HG02981 (cell line): ENCODE measurements around the gene ANKRD9.

ENCODE experiments used
- ATAC-seq: cut with Tn5 transposase; IDR thresholded peaks from one replicate; pipeline ENCODE4 v1.9.1; 2021; ENCODE audit warnings: mild to moderate bottlenecking, moderate library complexity; ENCODE audit not compliant: unreplicated experiment

ANKRD9 gene

DNA sequence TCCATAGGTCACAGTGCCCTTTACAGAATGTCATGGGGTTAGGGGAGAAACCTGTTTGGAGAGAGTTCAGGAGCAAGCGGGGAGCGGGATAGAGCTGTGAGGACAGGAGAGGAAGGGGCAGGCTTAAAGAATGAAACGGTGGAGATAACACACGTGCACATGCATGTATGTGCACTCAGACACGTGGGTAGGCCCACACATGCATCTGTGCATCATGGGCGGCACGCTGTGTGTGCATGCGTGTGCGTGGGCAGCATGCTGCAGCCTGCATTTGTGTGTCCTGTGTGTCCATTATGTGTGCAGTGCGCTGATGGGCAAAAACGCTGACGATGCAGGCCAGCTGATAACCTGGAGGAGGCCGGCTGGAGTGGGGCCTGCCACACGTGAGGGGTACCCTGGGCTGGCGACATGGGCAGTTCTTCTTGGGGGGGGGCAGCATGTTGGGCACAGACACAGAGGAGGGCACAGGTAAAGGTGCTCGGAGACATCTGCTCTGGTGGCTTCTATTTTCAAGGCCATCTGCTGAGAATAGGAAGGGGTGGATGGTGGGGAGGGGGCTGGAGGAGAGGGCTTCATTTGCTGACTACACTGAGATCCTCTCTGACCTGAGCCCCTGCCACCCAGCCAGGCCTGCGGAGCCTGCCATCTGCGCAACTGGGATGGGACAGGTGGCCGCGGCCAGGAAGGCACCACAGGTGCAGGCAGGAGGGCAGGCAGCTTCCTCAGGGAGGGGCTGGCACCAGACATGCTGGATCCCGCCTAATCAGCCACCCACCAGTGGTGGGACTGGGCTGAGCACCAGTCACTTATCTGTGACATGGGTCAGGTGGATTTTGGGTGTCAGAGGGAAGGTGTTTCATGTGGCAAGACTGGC lies 4.6 kb upstream of the ANKRD9 start:
- ATAC-seq = no peak

DNA sequence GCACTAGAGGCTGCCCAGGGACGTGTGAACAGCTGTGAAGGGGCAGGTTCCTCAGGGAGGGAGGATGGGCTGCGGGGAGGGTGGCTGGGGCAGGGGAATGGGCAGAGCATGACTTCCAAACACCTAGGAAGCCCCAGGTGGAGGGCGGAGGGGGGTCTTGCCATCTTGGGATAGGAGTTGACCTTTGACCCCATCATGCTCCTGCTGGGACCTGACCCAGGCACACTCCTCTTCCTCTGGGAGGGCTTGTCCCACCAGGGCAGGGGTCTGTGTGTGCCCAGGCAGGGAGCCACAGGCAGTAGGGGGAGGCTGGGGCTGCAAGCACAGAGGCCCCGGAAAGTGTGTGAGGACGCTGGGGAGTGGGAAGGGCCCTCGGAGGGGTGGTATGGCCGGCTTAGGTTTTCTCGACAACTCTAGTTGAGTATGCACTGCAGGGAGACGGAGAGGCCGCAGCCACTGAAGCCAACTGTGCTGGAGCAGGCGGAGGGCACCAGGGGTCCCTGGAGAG lies 3.3 kb upstream of the ANKRD9 start:
- ATAC-seq = no peak

DNA sequence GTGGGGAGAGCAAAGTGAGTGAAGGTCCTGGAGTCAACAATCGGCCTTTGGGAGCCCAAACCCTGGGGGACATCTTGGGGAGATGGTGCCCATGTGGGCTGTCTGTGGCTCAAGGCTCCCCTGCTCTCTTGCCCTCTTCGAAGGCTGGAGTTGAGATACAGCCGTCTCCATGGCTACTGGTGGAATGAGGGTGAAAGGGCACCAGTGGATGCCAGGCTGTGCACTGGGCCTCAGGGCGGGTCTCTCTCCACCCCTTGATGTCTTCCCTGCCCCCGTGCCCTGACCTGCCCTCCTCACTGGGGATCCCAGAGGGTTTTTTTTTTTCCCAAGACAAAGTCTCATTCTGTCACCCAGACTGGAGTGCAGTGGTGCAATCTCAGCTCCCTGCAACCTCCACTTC lies 2.0 kb upstream of the ANKRD9 start:
- ATAC-seq = no peak

DNA sequence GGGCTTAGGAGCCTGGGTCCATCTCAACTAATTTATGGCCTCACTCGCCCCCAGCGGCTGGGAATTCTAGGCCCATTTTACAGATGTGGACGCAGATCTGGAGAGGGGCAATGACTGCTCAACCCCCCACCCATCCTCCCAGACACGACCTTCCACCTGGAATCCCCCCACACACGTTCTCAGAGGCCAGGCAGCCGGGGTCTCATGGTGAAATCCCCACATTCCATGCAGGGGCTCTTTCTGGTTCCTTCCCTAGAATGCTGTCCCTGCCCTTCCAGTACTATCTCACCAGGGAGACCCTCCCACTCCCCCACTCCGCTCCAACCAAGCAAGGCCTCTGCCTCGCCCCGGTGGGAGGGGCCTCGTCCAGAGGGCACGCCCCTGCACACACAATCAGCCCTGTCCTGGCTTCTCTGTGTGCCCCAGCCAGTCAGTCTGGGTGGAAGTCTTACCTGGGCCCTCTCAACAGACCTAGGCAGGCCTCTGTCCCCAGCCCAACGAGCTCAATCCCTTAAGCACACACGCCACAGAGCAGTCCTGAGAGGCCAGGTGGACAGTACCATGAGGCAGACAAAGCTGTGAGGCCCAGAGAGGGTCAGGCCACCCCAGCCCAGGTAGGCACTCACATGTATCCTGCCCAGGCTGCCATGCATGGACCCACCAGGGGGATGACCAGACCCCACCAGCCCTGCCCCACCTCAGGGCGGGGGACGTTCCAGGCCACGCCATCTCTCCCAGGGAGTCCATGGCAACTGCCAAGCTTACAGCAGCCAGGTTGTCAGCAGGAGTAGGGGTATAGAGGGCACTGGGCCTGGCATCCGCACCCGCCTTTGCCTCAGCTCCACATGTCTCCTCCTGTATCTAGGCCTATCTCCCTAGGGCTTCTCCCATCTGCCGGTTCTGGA lies 1.3 kb upstream of the ANKRD9 start:
- ATAC-seq = no peak

DNA sequence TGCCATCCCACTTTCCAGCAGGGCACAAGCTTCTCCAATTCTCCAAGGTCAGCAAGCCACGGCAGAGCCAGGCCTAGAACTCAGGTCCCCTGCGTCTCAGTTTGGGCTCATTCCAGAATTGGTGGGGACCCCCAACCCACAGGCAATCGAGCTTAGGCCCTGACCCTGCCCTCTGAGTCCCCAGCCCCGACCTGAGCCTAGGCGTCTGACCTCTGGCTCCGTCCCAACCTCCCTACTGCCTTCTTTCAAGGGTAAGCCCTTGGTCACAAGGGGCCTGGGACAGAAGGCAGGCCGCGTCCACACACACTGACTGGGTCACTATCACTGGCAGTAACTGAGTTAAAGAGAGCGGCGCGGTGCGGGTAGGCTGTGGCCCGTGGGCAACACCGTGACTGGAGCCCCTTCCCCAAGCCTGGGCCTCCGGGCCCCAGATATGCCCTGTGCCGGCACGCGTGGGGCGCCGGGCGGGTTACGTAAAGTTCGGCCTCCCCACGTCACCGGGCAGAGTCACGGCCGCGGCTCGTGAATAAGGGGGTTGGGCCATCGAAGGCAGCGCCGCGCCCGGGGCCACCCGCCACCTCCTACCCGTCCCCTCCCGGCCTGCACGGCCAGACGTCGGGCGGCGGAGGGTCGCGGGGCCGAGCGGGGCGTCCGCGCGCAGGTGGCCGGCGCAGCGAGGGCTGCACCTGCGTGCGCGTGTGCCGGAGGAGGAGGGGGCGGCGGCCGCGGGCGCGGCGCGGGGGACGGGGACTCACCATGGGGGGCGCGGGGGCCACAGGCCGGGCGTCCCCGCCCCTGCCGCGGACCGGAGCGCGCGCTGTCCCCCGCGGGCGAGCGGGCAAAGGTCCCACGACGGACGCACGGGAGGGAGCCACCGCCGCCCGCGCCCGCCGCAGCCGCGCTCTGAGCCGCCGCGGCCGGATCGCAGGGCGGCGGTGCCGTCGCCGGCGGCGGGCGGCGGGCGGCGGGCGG lies 516 bp downstream of the ANKRD9 start:
- peak; percentile 7 for ATAC-seq

DNA sequence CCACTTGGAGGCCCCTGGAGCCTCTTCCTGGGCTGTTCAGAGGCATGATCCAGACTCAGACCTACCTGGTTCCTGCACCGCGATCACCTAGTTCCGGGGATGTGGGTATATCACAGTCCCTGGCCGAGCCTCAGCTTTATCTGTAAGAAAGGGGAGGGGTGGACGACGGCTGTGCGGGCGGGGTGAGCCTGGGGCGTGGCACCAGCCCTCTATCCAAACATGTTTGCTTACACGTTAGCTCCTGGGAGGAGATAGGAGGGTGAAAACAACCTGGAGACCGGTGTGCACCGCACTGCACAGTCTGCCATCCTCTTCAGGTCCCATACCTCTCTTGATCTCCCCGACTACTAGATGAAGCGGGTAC lies 1.2 kb downstream of the ANKRD9 start:
- ATAC-seq = no peak

DNA sequence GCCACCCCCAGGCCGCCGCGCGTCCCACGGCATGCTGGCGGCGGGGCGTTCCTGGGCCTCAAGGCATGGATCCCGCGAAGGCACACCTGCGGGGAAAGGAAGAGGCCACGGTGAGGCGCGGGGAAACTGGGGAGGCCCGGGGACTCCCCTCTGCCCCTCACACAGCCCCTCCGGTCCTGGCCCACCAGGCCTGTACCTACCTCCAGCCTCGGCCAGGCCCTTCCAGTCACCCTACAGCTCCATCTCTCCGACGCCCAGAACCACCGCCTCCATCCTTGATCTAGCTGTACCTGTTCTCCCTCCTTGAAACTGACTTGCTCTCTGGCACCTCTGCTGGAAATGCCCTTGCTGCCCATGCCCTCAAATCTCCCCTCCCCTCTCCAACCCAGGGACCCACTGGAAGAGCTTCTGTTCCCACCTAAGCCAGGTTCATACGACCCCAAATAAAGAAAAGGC lies 1.7 kb downstream of the ANKRD9 start:
- no peak for ATAC-seq

DNA sequence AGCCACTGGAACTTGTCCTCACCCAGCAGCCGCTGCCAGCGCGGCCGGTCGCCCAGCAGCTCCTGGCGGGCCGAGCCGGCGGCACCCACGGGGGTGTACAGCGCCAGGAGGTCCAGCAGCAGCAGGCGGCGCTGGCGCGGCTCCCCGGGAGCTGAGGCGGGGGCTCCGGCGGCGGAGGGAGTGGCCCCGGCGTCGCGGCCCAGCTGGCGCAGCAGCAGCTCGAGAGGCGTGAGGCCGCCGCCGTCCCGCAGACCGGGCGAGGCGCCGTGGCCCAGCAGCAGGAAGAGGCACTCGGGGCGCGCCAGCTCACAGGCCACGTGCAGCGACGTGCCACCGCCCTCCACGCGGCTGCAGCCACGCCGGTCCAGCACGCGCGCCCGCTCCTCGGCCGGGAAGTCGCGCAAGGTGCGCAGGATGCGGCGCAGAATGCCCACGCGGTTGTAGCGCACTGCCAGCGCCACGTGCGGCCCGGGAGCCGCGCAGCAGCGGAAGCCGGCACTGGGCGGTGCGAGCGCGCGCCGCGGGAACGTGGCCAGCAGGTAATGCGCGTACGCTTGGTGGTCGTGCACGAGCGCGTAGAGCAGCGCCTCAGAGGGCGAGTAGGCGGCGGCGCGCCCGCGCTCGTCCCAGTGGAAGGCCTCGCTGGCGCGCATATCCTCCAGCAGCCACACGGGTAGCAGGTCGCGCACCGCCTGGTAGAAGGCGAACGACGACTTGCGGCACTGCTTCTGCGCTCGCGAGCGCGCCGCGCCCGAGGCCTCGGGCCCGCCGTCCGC lies 2.3 kb downstream of the ANKRD9 start:
- no peak for ATAC-seq

DNA sequence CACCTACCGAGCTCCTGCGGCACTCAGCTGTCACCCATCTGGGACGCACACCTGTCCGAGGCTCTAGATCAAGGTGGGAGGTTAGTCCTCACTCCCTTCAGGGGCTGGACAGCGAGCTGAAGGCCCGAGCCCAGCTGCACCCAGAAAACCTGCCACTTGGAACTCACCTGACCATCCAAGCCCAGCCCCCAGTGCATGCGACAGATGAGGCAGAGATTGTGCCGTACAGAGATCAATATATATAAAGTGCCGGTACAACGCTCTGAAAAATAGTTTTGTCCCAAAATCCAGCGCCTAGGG lies 3.0 kb downstream of the ANKRD9 start:
- no peak for ATAC-seq

DNA sequence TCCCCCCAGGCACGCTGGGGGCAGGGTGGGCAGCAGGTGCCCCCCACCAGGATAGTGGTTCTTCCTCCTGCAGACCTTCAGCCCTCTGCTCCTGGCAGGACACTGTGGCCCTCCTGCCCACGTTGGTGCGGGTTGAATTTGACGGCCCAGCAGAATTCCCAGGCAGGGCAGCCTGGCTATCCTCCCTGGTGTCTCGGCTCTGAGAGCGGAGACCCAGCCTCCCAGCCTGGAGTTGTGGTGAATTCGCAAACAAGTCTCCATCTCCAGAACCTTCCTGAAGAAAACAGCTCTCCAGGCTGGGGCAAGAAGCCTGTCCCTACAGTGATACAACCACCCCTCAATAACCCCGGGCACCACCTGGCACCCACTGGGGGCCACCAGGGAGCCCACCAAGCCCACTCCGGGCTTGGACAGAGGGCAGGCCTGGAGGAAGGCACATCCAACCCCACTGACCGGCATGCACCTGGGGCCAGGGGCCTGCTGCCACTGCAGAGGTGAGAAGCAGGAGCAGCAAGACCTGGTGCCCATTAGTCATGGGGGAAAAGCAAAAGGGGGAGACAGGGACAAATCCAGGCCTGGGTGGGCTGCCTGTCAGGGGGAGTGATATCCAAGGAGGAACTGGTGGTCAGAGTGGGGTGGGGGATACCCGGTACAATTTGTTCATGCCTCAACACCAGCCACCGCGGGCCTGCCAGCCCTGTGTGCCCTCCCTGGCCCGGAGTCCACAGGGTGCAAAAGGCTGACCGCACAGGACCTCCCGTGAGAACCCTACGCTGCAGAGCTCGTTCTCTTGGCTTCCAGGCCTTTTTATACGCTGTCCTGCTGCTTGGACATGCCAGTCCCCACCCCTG lies 3.6 kb downstream of the ANKRD9 start:
- ATAC-seq = no peak

DNA sequence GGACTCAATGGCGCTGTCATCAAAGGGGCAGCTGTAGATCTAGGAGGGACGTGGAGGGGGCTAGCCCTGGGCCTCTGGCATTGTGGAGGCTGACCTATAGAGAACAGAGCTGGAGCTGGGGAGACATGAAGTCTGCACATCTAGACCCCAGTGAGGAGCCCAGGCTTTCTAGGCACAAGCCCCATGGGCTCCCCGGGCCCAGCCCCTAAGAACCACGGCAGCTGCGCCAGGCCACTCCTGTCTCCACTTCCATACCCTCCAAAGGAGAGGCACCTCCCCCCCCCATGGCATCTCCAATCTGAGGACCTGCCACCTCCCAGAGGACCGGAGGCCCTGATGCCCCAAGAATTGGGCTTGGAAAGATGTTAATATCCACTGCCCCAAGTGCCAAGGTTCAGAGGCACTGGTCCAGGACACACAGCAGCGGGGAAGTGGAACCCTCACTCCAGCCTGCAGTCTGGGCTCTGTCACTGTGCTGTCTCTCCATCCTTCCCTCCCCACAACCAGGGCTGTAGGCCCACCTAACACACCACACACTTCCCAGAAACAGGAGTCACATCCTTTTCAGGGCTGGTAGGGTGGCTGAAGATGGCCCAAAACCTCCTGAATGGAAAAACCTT lies 4.5 kb downstream of the ANKRD9 start:
- ATAC-seq = no peak

DNA sequence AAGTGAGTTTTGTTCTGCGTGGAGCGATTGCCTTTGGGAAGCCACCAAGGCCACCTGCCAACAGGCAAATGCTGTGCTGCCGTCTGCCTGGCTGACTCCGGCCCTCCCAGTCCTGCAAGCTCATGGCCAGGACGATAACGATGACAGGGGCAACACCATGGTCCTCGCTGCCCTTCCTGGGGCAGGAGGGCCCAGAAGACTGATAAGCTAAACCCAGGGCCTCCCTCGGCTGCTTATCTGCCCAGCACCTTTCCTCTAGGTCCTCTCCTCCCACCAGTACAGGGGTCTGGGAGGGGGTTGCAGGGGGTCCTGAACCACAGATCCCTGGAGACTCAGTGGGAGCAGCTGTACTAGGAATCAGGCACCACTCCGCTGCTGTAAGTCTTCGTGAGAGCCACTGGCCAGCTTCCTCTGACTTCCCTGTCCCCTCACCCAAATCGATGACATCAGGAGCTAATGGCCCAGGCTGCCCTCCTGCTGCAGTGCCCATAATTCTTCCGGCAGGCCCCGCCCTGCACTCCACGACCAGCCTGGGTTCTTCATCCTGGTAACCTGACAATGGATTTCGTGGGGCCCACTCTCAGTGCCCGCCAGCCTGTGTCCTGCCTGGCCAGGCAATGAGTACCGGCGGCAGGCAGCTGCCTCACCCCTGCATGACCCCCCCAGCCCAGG lies 5.1 kb downstream of the ANKRD9 start:
- ATAC-seq = no peak

DNA sequence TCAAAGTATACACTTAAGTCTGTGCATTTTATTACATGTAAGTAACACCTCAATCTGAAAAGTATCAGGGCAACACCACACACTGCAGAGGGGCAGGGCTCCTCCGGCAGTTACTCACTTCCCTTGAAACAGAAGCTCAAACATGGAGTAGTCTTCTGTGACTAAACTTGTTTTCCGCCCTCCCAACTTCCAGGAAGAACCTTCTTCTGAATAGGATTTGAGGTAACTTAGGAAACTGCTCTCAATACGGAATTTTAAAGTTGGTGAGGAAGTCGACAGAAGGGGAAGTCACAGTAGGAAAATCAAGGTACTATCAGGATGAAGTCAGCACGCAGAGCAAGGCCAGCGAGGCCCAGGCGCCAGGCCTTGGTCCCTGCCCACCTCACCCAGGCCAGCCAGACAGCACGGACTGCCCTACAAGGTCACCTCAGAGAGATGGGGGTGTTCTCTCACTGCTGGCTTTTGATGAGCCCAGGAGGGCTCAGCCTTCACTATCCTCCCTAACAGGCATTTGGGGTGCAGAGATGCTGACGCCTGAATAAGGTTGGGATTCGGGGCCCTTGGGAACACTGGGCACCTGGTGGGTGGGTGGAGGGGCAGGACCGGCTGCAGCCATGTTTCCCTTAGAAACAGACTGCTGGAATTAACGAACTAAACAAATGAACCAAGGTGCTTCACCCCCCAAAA lies 5.8 kb downstream of the ANKRD9 start:
- no peak for ATAC-seq

DNA sequence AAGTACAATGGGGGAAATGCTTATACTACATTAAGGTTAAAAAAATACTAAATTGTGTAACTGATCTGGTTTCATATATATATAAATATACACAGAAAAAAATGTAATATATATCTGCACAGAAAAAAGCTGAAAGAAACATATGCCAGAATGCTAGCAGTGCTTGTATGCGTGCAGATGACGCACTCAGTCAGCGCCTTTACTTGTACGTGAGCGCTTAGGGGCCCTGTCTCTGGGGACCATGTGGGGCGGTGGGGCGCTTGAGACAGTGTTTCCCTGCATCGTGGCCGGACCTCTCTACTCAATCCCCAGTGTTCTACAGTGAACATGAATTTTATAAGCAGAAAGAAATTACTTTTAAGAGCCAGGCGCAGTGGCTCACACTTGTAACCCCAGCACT lies 7.0 kb downstream of the ANKRD9 start:
- ATAC-seq = no peak

DNA sequence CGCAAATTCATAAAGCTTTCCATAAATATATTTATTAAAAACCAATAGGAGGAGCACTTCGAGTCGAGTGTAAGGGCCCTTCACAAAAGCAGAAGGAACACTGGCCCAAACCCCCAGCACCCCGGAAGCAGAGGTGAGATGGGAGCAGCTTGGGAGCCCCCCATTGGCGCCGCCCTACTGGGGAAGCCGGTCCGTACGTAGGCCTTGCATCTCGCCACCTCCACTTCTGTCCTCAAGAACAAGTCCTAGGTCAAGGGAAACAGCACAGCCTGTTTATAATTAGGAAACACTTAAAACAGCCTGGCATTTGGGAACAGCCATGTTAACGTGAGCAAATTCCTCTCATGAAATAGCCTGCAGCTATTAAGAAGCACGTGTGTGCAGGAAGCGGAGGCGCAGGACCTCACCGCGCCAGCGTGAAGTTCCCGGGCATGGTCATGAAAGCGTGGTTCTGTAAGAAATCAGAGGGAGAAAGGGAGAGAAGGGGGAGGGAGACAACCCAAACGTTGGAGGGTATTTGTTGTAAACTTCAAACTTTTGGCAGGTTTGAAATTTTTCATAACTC lies 7.7 kb downstream of the ANKRD9 start:
- no peak for ATAC-seq

DNA sequence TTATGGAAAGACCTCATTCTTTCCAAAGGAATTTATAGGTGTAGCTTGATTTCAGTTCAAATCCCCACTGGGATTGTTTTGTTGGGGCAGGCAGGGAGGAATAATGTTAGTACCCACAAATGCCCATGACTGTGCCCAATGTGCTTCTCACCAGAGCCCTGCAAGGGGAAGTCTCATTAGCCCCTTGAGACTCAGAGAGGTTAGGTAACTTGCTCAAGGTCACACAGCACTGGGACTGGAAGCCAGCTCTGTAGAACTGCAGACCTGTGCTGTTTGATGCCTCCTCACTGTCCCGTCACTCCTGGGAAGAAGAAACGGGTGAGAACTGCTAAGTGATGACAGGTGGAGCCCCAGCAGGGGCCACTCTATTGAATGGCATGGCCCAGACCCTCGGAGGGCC lies 8.9 kb downstream of the ANKRD9 start:
- ATAC-seq = no peak

DNA sequence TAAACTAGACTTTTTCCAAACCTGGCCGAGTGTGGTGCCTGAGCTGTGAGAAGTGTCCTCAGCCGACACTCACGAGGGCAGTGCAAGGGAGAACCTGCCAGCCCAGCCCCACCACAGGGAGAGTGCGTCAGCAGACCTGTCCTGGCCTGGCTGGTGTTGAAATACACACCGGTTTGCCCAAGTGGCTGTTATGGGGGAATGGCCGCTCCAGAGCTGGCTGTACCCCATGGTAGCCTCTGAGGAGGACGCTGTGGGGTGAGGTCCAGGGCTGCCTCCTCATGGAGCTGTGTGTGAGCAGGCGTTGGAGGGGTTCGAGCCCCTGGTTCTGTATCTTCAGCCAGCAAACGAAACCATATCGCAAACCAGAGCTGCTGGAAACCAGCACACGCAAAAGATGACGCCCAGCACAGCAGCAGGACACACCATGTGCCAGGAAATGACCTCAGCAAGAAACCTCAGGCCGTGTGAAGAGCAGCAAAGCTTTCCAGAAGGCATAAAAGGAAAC lies 9.4 kb downstream of the ANKRD9 start:
- ATAC-seq = no peak
